AG09309 (cell line): Measurements from ENCODE around the gene OLFML2B.
A peak's percentile ranks its signal among the peaks of the same experiment; 100 is the strongest.
"Not testable (repeated sequence)": the region's sequence is repeated elsewhere in the genome, so short reads cannot be mapped to it uniquely, and the experiment has no call there.

ENCODE experiments used
- DNase-seq: peaks from one replicate; pipeline ENCODE4 v3.0.0-alpha.2; 2010; ENCODE audit warnings: low read depth
- H3K4me3 ChIP-seq: 2 replicates; pipeline ENCODE4 v1.5.1; 2011; ENCODE audit warnings: mild to moderate bottlenecking, low read depth, low read length, moderate library complexity; ENCODE audit not compliant: control insufficient read depth
- TF ChIP-seq, protein P1 (sequence below): IDR thresholded peaks from 2 replicates; pipeline ENCODE4 v1.5.1; 2011; ENCODE audit warnings: mild to moderate bottlenecking, low read depth, low read length, inconsistent platforms; ENCODE audit not compliant: insufficient read depth, control insufficient read depth; ENCODE audit errors: missing control alignments

The OLFML2B gene

DNA sequence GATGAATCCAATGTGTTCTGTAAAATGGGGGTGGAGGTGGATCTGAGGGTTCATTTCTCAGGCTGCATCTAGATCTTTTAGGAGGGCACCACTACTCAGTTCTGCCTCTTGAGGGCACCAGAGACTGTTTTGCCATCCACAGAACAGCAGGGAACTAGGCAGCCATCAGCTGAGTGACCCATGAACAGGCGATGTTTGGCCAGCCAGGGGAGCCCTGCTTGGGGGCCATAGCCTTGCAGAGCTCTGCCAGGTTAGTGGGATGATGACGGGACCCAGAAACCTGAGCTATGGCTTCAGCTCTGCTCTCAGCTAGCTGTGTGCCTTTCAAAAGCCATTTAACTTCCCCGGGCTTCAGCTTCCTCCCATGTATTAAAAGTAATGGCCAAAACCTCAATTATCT is 32.4 kb upstream of the OLFML2B start:
- no peak for DNase-seq
- H3K4me3 ChIP-seq: no peak overlapping the region
- TF ChIP-seq, protein P1, sequence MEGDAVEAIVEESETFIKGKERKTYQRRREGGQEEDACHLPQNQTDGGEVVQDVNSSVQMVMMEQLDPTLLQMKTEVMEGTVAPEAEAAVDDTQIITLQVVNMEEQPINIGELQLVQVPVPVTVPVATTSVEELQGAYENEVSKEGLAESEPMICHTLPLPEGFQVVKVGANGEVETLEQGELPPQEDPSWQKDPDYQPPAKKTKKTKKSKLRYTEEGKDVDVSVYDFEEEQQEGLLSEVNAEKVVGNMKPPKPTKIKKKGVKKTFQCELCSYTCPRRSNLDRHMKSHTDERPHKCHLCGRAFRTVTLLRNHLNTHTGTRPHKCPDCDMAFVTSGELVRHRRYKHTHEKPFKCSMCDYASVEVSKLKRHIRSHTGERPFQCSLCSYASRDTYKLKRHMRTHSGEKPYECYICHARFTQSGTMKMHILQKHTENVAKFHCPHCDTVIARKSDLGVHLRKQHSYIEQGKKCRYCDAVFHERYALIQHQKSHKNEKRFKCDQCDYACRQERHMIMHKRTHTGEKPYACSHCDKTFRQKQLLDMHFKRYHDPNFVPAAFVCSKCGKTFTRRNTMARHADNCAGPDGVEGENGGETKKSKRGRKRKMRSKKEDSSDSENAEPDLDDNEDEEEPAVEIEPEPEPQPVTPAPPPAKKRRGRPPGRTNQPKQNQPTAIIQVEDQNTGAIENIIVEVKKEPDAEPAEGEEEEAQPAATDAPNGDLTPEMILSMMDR: peak; percentile 96

DNA sequence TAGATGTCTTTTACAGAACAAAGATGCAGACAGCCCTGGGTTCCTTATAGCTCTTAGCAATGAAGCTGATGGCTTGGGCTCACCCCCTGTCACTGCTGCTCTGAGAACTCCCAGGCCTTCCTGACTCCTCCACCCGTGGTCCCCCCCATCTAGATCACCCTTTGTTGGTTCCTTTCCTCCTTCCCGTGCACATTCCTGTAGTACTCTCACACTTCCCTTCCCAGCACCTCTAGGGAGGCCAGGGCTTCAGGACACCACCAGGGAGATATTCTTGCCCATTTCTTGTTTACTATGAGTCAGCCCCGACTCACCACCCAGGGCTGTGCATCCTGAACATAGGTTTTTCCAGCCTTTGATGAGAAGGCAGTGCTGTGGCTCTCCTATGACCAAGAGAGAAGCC is 31.4 kb upstream of the OLFML2B start:
- no peak overlapping the region for H3K4me3 ChIP-seq
- no peak for DNase-seq

DNA sequence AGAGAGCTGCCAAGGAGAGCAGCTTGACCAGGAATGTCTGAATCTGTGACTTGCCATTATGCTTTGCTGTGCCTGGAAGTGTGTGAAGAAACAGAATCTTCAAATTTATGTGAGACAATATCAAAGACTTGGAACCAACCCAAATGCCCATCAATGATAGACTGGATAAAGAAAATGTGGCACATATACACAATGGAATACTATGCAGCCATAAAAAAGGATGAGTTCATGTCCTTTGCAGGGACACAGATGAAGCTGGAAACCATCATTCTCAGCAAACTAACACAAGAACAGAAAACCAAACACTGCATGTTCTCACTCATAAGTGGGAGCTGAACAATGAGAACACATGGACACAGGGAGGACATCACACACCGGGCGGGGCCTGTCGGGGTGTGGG is 30.3 kb upstream of the OLFML2B start:
- not testable (repeated sequence) for H3K4me3 ChIP-seq, DNase-seq

More for the DNA sequence above, 31.4 kb upstream of the OLFML2B start:
- TF ChIP-seq, protein P1: peak; percentile 10

GRCh38 chr1:162046921-162047320 is 23.3 kb upstream of the OLFML2B start:
- no peak overlapping the region for H3K4me3 ChIP-seq
- TF ChIP-seq, protein P1: no peak
- DNase-seq: no peak

DNA sequence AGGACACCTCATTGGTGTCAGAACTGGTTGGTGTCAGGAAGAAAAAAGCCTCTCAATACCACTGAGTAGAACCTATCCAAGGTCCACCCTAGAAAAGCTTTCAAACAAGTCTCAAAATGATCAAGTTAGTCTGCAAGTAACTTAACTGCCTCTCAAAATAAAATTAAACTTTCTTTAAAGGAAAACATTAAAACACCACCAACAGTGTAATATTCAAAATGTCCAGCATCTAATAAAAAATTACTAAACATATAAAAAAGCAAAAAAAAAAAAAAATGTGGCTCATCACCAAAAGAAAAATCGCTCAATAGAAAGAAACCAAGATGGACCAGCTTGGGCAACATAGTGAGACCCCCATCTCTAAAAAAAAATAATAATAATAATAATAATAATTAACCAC is 18.7 kb upstream of the OLFML2B start:
- no peak overlapping the region for H3K4me3 ChIP-seq
- DNase-seq: no peak
- TF ChIP-seq, protein P1: no peak

- DNase-seq: no peak
- TF ChIP-seq, protein P1: peak; percentile 55
- H3K4me3 ChIP-seq: no peak overlapping the region
These were observed 17.0 kb upstream of the OLFML2B start for GRCh38 chr1:162040657-162041056.

- DNase-seq: no peak
- TF ChIP-seq, protein P1: no peak
- no peak overlapping the region for H3K4me3 ChIP-seq
These were observed 16.3 kb upstream of the OLFML2B start for GRCh38 chr1:162040001-162040400.
